Left cardiac atrium (tissue), 4 donors: Measurements from ENCODE around the gene CPED1. TPM values are rescaled to one million over a fixed set of nuclear protein-coding genes. Genes with fewer than 3 reads are reported as not detected.

Experiments used
- ATAC-seq, 2 donors: fragments of 200-7000 bp; cut with Tn5 transposase; one replicate each; pipeline ENCODE4 v1.9.1; 2020; ENCODE audit warnings: mild to moderate bottlenecking in 2 of 2, moderate library complexity in 2 of 2
- DNase-seq: peaks from one replicate; pipeline ENCODE4 v3.0.0-alpha.2; 2020
- intact Hi-C, 2 donors: fragments of 100-400 bp; cut with DNase I; formaldehyde crosslinking; loops; one replicate each; pipeline versions ENCODE4 v1.14.1 to v1.15.1; 2022 to 2023
- total RNA-seq, 2 donors: library from RNA; stranded (reverse); fragmentation: NEBNext Ultra II Directional; extraction: Animal tissue kit (Norgen Biotek cat#: 25700); gene quantifications; one replicate each; pipeline ENCODE4 v1.2.1, GENCODE V29; 2021
- donor health status: DM: no; HTN: yes; CAD: no.
- donor health status: DM: no; HTN: yes; CAD: no; lungs with severe emphysema.
- donor health status: DM: yes; HTN: yes; CAD: no.
- donor health status: Dilated cardiomyopathy.

Gene CPED1
- total RNA-seq, 2 donors from 2014 or later: 19.2 to 27.0 TPM

DNA sequence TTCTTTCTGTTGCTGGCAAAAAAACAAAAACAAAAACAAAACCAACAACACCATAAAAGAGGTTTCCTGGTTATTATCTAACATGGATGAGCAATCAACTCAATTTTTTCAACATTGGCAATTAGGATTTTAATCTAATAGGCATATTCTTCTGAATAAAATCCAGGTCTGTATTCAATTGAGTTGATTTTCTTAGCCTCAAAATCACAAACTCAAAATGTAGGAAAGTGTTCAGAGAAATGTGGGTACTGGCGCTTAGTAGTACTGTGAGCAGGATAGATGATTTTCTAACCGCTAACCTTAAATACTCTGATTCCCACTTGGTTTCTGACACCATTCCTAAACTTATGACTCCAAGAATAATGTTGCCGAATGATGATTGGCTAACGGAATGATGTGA, 345.9 kb downstream of the CPED1 start:
- DNase-seq: no peak
- ATAC-seq: no peak
- intact Hi-C loops: no loop called here

DNA sequence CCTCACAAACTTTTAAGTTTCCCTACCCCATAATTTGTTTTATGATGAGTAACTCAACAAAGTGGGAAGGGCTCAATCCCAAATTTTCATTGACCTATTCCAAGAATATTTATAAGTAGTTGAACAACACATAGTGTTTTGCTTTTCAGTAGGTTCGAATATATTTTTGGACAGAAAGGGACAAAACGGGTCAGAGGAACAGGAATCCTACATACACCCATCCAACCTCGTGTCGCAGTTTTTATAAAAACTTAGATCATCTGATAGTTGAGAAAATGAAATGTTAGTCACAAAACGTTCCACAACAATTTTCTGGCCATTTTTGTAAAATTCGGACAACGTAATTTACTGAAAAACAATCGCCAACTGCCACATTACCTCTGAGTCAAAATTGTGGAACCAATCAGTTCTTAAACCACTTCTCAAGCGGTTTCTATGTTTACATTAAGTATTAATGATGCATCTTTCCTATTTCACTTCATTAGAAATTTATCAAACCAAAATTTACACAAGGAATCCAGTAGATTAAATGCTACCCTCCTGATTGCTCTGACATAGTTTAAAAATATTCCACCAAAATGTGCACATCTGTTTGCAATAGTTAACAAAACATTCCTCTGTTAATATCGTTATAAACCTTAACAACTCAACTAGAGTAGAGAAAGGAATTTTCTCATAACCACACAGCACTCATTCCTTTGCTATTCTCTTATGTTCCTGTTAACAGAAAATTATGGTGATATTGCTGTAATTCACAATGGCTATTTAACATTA, 346.6 kb downstream of the CPED1 start:
- ATAC-seq: no peak
- intact Hi-C loops: no loop called here
- DNase-seq: no peak

DNA sequence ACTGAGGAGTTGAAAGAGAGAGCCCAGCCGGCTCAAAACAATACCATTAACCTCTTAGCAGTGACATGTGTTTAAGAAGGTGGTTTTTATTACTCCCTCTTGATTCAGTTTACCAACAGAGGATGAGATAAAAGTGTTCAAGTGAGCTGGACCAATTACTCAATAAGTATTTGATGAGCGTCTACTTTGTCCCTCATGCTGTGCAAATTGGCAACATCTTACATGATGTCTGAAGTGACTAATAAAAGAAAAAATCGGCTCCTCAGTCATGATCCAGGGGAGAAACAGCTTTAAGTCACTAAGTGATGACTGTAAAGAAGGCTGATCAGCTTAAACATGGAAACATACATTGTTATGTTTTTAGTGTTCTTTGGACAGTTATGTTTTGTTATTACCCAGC, 348.1 kb downstream of the CPED1 start:
- no peak for ATAC-seq
- intact Hi-C loops: no loop called here

DNA sequence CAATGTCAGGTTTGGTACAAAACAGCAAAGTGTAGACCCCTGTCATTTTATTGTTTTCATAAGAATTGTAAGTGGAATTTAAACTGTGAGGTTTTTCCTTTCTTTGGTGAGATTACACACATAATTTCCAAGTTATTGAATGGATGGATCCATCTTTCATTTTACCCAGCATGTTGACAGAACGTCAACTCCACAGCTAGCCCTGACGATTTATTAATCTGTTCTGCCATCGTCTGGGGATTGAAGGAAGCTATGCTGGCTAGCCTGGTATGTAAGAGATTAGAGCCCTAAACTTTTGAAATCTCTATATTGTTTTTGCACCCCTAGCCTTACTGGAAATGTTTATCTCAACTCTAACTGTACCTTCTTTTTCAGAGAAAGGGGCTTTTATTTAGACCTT, 348.9 kb downstream of the CPED1 start:
- intact Hi-C loops: no loop called here
- DNase-seq: no peak
- no peak for ATAC-seq

More for the DNA sequence above, 348.1 kb downstream of the CPED1 start:
- DNase-seq: no peak

DNA sequence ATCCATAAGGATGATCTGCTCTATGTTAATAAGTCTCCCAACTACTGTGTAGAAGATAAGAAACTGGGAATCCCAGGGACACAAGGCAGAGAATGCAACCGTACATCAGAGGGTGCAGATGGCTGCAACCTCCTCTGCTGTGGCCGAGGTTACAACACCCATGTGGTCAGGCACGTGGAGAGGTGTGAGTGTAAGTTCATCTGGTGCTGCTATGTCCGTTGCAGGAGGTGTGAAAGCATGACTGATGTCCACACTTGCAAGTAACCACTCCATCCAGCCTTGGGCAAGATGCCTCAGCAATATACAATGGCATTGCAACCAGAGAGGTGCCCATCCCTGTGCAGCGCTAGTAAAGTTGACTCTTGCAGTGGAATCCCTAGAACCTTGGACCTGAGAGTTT, 350.6 kb downstream of the CPED1 start:
- DNase-seq (no peak), ATAC-seq (no peak)
- intact Hi-C loops: no loop called here

DNA sequence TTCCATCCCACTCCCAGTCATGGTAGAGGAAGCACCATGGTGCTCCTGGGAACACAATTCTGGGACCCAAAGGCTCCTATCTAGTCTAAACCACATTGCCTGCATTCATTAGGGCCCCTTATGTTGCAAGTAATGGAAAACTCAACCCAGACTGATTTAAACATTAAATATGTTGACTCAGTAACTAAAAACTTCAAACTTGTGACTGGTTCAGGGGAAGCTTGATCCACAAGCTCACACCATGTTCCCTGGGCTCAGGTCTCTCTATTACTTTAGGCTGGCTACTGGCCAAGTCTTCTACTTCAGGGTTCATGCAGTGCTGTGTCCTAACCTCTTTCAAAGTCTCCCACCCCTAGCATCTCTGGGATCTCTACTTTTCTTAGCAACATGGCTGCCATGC, 353.4 kb downstream of the CPED1 start:
- ATAC-seq: no peak
- intact Hi-C loops: no loop called here

DNA sequence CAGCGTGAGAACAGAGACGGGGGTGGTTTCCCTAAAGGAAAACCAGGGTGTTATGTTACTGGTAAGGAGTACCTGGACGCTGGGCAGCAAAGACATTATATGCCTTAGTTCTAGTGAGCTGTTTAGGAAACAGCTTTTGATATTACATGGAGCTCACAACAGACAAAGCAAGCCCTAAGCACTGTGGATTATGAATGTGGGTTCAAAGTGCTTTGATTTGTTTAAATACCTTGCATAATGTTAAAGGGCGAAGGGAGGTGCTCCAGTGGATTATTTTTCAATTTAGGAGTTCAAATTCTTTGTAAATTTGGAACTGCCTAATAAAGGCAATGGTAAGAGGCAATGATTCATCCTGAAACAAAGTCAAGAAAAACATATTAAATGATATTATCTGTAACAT, 354.1 kb downstream of the CPED1 start:
- intact Hi-C loops: no loop called here
- DNase-seq (no peak), ATAC-seq (no peak)

More for the DNA sequence above, 353.4 kb downstream of the CPED1 start:
- DNase-seq: no peak

DNA sequence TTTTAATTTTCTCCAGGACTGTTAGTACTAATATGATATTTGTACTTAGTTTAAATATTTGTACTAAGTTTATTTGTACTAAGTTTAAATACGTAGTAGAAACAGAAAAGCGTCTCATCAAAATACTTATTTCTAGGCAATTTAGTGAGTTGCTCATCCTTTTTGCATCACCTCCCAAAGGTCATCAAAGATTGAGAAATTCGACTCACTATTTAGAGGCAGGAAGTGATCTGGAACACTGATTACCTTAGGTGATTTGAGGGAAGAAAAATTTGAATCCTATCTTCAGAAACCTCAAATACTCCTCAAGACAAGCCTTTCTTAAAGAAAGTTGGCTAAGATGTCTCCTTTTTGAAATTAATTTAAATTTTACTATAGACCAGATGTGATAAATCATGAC, 354.8 kb downstream of the CPED1 start:
- no peak for ATAC-seq

DNA sequence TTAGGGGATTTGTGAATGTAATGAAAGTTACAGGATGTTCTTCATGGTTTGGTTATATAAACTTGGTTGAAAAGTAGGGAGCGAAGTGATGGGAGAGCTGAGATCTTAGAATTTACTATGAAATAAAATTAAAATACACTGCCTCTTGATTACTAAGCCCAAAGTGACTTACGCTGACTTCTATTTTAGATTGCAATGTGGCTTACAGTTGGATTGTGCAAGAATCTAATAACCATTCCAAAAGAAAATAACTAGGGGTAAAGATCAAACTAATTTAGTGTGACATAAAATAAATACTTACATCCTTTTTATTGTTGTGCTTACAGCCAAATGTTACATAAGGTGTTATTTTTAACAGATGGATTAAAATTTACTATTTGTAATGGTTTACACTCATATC, 355.6 kb downstream of the CPED1 start:
- no peak for ATAC-seq
- DNase-seq: no peak
- intact Hi-C loops: no loop called here

More for the DNA sequence above, 354.8 kb downstream of the CPED1 start:
- intact Hi-C loops: no loop called here
- no peak for DNase-seq

DNA sequence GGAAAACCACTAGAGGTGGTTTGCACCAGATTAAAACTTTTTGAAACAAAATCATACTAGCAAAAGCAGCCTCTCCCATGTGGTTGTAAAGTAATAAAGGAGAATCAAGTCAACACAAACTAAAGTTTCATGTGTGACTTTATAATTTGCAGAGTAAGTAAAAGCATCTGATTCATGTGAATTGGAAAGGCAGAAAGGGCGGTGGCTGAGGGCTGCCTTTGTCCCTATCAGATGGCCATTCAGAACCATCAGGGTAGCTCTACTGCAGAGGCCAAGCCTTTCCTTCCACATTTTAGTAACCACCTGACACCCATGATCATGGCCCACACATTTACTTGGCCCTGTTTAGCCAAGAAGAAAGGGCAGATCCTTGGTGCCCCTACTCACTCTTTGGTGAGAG, 356.0 kb downstream of the CPED1 start:
- ATAC-seq (no peak), DNase-seq (no peak)
- intact Hi-C loops: no loop called here

Other genes with a start within 250 kb of the CPED1 start
- 10 to 100 TPM; 46.9 to 50.5 TPM for gene TSPAN12, start 130.6 kb upstream of the CPED1 start, total RNA-seq
- 10 to 100 TPM; 12.2 to 13.8 TPM for gene ING3, start 37.9 kb upstream of the CPED1 start, total RNA-seq